ENCODE measurements around the gene SLFN12L.

DNA sequence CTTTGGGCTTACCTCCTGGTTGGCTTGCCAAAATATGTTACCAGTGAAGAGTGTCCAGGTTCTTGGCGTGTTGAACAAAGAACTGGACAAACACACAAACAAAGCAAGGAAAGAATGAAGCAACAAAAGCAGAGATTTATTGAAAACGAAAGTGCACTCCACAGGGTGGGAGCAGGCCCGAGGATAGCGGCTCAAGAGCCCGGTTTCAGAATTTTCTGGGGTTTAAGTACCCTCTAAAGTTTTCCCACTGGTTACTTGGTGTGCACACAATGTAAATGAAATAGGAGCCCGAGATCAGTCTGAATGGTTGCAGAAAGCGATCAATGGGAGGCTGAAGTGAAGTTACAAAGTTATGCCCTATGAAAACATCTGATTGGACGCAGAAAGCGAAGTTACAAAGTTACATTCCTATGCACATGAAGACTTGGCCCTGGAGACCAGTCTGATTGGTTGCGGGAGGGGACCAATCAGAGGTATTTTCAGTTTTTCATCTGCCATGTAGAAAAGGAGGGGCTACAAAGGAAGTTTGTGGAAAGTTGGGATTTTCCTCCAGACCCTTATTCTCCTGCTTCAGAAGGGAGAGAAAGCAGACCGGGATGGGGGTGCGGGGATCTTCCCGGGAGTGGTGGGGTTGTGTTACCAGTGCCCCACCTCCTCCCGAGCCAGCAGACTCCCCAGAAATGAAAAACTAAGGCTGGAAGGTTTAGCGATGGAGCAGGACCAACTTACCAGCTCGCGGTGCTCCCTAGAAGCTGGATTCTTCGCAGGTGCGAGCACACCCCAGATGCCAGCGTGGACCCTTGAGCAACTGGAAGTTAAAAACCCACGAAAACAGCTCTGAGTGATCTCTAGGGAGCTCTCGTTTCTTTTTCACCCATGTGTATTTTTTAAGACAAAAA is 105.1 kb downstream of the SLFN12L start, which contains the start of gene SLFN12:
- TF ChIP-seq, protein P1, sequence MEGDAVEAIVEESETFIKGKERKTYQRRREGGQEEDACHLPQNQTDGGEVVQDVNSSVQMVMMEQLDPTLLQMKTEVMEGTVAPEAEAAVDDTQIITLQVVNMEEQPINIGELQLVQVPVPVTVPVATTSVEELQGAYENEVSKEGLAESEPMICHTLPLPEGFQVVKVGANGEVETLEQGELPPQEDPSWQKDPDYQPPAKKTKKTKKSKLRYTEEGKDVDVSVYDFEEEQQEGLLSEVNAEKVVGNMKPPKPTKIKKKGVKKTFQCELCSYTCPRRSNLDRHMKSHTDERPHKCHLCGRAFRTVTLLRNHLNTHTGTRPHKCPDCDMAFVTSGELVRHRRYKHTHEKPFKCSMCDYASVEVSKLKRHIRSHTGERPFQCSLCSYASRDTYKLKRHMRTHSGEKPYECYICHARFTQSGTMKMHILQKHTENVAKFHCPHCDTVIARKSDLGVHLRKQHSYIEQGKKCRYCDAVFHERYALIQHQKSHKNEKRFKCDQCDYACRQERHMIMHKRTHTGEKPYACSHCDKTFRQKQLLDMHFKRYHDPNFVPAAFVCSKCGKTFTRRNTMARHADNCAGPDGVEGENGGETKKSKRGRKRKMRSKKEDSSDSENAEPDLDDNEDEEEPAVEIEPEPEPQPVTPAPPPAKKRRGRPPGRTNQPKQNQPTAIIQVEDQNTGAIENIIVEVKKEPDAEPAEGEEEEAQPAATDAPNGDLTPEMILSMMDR (IDR thresholded peaks at IDR 0.05 in 8 of 11, conservative IDR thresholded peaks at IDR 0.05 in 3 of 11), result no peak
- no peak for TF ChIP-seq POLR2A (IDR thresholded peaks at IDR 0.05)

All from spleen (tissue), 7 donors.